Head of caudate nucleus (tissue), 42 donors: ENCODE results near the gene ZNF57.
A peak's percentile ranks its signal among the peaks of the same experiment; 100 is the strongest.
"Not testable (repeated sequence)": the region's sequence is repeated elsewhere in the genome, so short reads cannot be mapped to it uniquely, and the experiment has no call there.

Experiments used
- DNase-seq, 42 donors: peaks; one replicate each; pipeline versions ENCODE4 v3.0.0 to v3.0.0-alpha.2; 2020 to 2021; ENCODE audit warnings: mixed read lengths in 7 of 42
- intact Hi-C: fragments of 100-400 bp; cut with DNase I; formaldehyde crosslinking; loops from one replicate; pipeline ENCODE4 v1.15.0; 2022

The ZNF57 gene

DNA sequence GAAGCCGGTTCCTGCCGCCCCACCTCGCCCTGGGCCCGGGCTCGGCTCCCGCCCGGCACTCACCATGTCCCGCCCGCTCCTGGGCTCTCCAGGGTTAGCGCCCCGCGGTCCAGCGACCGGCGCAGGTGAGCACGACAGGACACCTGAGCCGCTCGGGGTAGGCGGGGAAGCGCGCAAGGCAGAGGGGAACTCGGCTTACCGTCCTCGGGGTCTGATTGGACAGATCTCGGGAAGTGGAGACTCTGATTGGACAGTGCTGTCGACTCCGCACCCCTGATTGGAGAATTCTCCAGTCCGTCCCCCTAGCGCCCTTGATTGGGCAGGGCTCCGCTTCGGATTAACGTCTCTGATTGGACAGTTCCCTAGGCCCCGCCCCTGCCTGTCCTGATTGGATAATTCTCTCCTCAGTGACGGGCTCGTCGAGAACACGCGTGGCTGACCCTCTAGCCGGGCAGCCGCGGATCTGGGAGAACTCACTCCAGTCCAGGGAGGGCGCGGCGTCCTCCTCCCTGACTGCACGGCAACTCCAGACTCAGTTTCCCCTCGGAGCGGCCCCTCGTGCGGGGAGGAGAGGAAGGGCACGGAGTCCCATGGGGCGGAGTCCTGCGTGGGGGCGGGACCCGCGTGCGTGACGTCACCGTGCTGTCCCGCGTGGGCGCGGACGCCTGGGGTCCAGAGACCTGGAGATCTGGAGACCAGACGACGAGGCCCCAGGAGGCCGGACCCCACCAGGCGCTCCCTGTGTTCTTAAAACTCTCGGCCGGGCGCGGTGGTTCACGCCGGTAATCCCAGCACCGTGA, 44.2 kb downstream of the ZNF57 start, which contains the start of gene ZNF77:
TSS of gene ZNF77 (minus strand) at position 197 of the 800 bp plus-strand sequence. CDS start at position 66, 131 bp downstream.
- intact Hi-C loops: no loop called here
- DNase-seq: peak; percentile 96 to 100 (median 99)

DNA sequence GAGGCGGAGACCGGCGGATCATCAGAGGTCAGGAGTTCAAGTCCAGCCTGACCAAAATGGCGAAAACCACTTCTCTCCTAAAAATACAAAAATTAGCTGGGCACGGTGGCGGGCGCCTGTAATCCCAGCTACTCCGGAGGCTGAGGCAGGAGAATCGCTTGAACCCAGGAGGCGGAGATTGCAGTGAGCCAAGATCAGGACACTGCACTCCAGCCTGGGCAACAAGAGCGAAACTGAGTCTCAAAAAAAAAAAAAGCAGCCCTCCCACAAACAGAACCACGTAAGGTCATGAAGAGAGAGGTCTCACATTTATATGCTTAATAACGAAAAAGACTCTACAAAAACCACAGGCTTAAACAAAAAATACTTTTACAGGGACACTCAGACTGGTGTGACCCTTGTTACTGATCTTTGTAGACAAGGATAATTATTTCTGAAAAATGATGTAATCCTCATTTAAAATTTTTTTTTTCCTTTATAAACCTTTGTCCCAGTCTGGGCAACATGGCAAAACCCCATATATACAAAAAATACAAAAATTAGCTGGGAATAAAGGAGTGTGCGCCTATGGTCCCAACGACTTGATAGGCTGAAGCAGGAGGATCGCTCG, 45.0 kb downstream of the ZNF57 start:
- intact Hi-C loops: no loop called here

DNA sequence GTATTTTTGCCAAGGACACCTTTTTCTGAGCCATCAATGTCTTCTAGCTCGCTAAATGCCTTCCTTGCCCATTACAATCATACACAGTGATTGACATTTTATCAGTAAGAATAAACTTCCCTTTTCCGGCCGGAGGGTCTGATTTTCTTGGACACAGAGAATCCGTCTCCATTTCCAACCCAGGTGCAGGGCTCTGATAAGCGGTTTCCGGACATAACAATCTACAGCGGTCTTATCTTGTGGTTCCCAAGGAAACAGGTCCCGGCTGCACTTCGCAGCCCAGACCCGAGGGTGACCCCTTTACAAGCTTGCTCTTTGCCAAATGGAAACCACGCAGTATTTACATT, 49.2 kb downstream of the ZNF57 start:
- intact Hi-C loops: loop anchor here (10.0 kb wide), 2 partner anchors 155 to 215 kb away; no protein-coding TSS in a partner anchor
- peak in 3 of 42 donors; percentile 14 to 45 (median 15) for DNase-seq

More for the DNA sequence above, 45.0 kb downstream of the ZNF57 start:
- no peak for DNase-seq

DNA sequence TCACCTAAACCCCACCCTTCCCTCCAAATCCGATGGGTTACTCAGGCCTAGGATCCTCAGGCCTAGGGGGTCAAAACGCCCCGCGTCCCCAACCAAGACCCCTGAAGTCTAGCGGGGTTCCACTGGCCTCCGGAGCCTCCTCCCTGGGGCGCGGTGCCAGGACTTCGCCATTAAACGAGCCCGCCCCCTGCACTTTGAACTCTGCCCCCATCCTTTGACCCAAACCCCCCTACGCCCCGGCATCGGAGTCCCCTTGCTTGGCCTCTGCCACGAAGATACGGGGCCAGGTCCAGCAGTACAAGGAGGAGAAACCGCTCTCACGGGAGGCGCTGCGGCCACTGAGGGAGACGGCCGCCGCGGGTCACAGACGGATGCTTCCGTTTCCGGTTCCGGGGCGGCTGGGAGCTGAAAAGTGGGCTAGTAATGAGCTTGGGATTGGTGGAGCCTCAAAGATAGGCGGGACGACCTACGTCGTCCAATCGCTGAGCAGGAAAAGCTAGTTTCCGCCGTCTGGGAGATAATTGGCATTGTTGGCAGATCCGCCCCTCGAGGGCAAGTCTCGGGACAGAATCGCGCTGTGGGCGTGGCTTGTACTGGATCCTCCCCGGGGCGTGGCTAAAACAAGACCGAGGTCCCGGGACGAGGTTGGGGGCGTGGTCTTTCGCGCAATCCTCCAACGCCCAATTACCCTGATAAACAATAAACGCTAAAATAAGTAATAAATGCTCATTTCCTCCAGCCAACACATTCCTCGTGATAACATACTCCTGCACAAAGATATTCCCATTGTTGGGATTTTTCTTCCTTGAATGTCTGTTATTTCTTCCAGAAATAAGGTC, 49.8 kb downstream of the ZNF57 start:
- DNase-seq: peak; percentile 99 to 100 (median 100)

DNA sequence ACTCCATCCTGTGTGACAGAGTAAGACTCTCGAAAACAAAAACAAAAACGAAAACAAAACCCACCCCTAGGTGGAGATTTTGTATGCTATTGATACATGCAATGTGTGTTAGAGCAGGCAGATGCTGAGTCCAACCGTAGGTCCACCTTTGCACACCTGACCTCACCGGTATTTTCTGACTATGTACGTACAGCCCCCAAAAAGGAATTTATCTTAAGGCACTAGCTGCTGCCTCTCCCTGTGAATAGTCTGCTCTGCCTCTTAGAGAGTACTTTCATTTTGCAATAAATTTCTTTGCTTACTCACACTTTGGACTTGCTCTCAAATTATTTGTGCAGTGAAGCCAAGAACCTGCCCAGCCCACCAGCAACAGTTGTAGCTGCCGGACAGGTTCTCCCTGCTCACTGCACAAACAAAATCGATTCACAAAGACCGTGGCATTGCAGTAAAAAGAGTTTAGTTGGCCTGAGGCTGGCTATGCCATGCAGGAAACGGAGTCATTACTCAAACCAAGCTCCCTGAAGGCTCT, 52.3 kb downstream of the ZNF57 start:
- intact Hi-C loops: loop anchor here (10.0 kb wide), 2 partner anchors 152 to 212 kb away; no protein-coding TSS in a partner anchor
- no peak for DNase-seq

More for the DNA sequence above, 49.8 kb downstream of the ZNF57 start:
- intact Hi-C loops: loop anchor here (10.0 kb wide), 2 partner anchors 154 to 214 kb away; no protein-coding TSS in a partner anchor

DNA sequence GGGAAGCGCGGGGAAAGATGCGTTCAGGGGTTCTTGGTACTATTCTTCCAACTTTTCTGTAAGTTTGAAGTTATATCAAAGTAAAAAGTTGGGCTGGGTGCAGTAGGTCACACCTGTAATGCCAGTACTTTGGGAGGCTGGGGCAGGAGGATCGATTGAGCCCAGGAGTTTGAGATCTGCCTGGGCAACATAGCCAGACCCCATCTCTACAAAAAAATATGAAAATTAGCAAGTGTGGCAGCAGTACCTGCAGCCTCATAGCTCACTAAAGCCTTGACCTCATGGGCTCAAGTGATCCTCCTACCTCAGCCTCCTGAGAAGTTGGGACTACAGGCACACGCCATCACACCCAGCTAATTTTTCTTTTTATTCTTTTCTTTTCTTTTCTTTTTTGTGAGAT, 56.4 kb downstream of the ZNF57 start:
- DNase-seq: no peak

DNA sequence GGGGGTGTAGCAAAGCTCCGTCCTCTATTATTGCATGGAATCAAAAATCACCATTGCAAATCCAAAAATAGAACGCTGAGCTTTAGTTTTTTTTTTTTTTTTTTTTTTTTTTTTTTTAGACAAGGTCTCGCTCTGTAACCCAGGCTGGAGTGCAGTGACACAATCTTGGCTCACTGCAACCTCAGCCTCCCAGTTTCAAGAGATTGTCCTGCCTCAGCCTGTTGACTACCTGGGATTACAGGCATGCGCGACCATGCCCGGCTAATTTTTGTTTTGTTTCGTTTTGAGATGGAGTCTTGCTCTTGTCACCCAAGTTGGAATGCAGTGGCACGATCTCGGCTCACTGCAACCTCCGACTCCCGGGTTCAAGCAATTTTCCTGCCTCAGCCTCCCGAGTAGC, 59.4 kb downstream of the ZNF57 start:
- intact Hi-C loops: no loop called here

More for the DNA sequence above, 56.4 kb downstream of the ZNF57 start:
- intact Hi-C loops: loop anchor here (10.0 kb wide), 2 partner anchors 148 to 208 kb away; no protein-coding TSS in a partner anchor

DNA sequence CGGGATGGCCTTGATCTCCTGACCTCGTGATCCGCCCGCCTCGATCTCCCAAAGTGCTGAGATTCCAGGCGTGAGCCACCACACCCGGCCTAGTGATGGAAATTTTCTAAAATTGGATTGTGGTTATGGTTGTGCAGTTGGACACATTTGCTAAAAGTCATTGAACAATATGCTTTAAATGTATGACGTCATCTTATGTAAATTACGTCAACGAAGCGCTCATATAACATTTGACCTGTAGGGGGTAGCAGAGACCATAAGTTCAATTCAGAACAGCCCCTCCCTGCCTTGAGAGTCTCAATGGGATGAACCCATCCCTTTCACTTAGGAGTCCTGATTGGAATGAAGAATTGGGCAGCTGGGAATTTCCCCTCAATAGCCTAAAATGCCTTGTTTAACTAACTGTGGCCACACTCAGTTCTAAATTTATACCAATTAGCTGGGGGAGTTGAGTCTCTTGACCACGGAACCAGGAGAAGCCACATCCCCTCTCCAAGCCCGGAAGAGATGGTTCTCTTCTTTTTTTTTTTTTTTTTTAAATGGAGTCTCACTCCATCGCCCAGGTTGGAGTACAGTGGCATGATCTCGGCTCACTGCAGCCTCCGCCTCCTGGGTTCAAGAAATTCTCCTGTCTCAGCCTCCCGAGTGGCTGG, 61.4 kb downstream of the ZNF57 start:
- peak in 15 of 42 donors; percentile 33 to 85 (median 60) for DNase-seq
- intact Hi-C loops: no loop called here

More for the DNA sequence above, 59.4 kb downstream of the ZNF57 start:
- no peak for DNase-seq

DNA sequence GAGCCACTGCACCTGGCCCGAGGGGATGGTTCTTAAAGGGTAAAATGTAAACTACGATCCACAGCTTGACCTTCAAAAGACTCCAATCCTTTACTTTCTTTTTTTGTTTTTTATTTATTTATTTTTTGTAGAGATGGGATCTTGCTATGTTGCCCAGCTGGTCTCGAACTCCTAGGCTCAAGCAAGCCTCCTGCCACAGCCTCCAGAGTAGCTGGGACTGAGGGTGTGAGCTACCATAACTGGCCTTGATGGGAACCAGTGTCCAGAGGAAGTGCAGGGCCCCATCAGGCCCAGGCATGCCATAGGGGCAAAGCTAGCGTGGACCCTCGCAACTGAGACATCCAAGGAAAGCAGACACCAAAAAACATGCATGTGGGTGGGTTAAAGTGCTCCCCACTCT, 62.4 kb downstream of the ZNF57 start:
- intact Hi-C loops: no loop called here
- DNase-seq: no peak

DNA sequence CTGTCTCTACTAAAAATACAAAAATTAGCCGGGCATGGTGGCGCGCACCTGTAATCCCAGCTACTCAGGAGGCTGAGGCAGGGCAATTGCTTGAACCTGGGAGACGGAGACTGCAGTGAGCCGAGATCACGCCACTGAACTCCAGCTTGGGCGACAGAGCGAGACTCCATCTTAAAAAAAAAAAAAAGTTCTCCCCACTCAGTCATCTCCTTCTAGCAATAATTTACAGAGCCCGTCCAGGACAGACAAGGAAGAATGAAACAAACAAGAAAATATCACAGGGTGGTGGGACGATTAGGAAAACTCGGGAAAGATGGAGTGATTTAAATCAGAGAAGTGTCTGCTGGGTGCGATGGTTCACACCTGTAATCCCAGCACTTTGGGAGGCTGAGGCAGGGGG, 62.9 kb downstream of the ZNF57 start:
- intact Hi-C loops, DNase-seq: not testable (repeated sequence)

DNA sequence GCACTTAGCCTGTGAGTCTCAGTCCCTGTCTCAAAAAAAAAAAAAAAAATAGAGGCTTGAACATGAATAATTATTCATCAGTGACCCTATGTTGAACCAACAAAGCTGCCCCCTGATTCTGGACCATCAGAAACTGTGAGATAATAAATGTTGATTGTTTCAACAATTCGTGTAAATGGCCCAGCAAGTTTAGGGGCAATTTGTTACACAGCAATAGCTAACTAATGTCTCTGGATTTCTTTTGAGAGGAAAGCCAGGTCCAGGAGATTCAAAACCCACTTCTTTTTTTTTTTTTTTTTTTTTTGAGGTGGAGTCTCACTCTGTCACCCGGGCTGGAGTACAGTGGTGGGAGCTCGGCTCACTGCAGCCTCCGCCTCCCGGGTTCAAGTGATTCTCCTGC, 64.1 kb downstream of the ZNF57 start:
- intact Hi-C loops: no loop called here
- no peak for DNase-seq

DNA sequence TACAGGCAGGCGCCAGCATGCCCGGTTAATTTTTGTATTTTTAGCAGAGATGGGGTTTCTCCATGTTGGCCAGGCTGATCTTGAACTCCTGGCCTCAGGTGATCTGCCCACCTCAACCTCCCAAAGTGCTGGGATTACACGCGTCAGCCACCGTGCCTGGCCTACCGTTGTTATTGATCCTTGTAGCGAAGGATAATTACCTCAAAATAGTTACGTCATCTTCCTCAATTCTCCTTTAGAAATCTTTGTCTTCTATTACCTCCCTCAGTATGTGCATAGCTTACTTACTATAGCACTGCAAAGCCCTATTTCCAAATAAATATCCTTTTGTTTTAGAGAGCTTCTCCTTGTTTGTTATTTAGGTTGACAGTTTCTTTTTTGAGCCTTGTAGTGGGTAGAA, 67.2 kb downstream of the ZNF57 start:
- intact Hi-C loops: no loop called here

More for the DNA sequence above, 67.2 kb downstream of the ZNF57 start:
- DNase-seq: no peak
